ENCODE data around the gene KLHDC7B. TPM values are rescaled to one million over a fixed set of nuclear protein-coding genes. Genes with fewer than 3 reads are reported as not detected.

KLHDC7B gene
- total RNA-seq, 4 donors from 2014 or later = 0.17 TPM; not detected in 3

- Histone ChIP-seq H3K27me3 (no peaks in the 10 kb centered on the region), H3K36me3 (peaks cover 31 to 43% (median 40%) of the 10 kb centered on the region in 4 donors), H3K4me3 (no peak overlapping the region), H3K4me1 (peaks cover 12 to 27% (median 20%) of the 10 kb centered on the region in 4 donors), H3K9me3 (no peaks in the 10 kb centered on the region), H3K27ac (replicated peaks in 1 of 4) (no peak overlapping the region)
- intact Hi-C loops (cut with DNase I) = no loop called here
- DNase-seq (ENCODE audit: extremely low spot score) = no peak
- TF ChIP-seq EP300 (IDR thresholded peaks at IDR 0.05) (no peak), CTCF (IDR thresholded peaks at IDR 0.05) (no peak), POLR2AphosphoS5 (IDR thresholded peaks at IDR 0.05) (no peak), POLR2A (IDR thresholded peaks at IDR 0.05; ENCODE audit: low read depth) (no peak)
- WGBS = 81% methylated on average over 6 of the region's 6 CpGs
Observed at GRCh38 chr22:50502096-50502495, 43.6 kb upstream of the KLHDC7B start.

GRCh38 chr22:50502628-50503474 lies 42.8 kb upstream of the KLHDC7B start:
- intact Hi-C loops (cut with DNase I) = no loop called here
- no peak for DNase-seq (ENCODE audit: extremely low spot score)
- Histone ChIP-seq H3K27me3 (no peaks in the 10 kb centered on the region), H3K4me3 (no peak overlapping the region), H3K4me1 (peaks cover 13 to 29% (median 21%) of the 10 kb centered on the region in 4 donors), H3K27ac (replicated peaks in 1 of 4) (no peak overlapping the region), H3K9me3 (no peaks in the 10 kb centered on the region), H3K36me3 (peaks cover 31 to 43% (median 40%) of the 10 kb centered on the region in 4 donors)
- no peak for TF ChIP-seq EP300 (IDR thresholded peaks at IDR 0.05)
- TF ChIP-seq POLR2A (IDR thresholded peaks at IDR 0.05; ENCODE audit: low read depth) = no peak
- no peak for TF ChIP-seq CTCF (IDR thresholded peaks at IDR 0.05)
- TF ChIP-seq POLR2AphosphoS5 (IDR thresholded peaks at IDR 0.05) = no peak
- 75% methylated on average over 18 of the region's 24 CpGs for WGBS

- TF ChIP-seq POLR2AphosphoS5 (IDR thresholded peaks at IDR 0.05) (no peak), CTCF (IDR thresholded peaks at IDR 0.05) (no peak), POLR2A (IDR thresholded peaks at IDR 0.05; ENCODE audit: low read depth) (no peak), EP300 (IDR thresholded peaks at IDR 0.05) (no peak)
- Histone ChIP-seq H3K27ac (replicated peaks in 1 of 4) (no peak overlapping the region), H3K36me3 (peaks cover 31 to 43% (median 40%) of the 10 kb centered on the region in 4 donors), H3K4me1 (peaks cover 16 to 31% (median 23%) of the 10 kb centered on the region in 4 donors), H3K27me3 (no peaks in the 10 kb centered on the region), H3K9me3 (no peaks in the 10 kb centered on the region), H3K4me3 (no peak overlapping the region)
- 97% methylated on average over 6 of the region's 26 CpGs for WGBS
- DNase-seq (ENCODE audit: extremely low spot score) = no peak
- intact Hi-C loops (cut with DNase I) = no loop called here
Observed at GRCh38 chr22:50503475-50504145, 42.1 kb upstream of the KLHDC7B start.

GRCh38 chr22:50504369-50505211 lies 41.1 kb upstream of the KLHDC7B start:
- no peaks in the 10 kb centered on the region for H3K27me3 ChIP-seq
- peaks cover 31 to 43% (median 40%) of the 10 kb centered on the region in 4 donors for H3K36me3 ChIP-seq
- H3K4me1 ChIP-seq = peaks cover 26 to 41% (median 32%) of the 10 kb centered on the region in 4 donors
- intact Hi-C loops (cut with DNase I) = loop anchor here (5.0 kb wide), 2 partner anchors 32 to 63 kb away; no protein-coding TSS in a partner anchor
- H3K27ac ChIP-seq (replicated peaks in 1 of 4) = no peak overlapping the region
- H3K4me3 ChIP-seq = no peak overlapping the region
- no peaks in the 10 kb centered on the region for H3K9me3 ChIP-seq
- no peak for TF ChIP-seq EP300 (IDR thresholded peaks at IDR 0.05)
- no peak for TF ChIP-seq CTCF (IDR thresholded peaks at IDR 0.05)
- no peak for TF ChIP-seq POLR2A (IDR thresholded peaks at IDR 0.05; ENCODE audit: low read depth)
- TF ChIP-seq POLR2AphosphoS5 (IDR thresholded peaks at IDR 0.05) = no peak
- no peak for DNase-seq (ENCODE audit: extremely low spot score)
- 96% methylated on average over 29 of the region's 44 CpGs for WGBS
